ENCODE results near the gene KRIT1. TPM values are rescaled to one million over a fixed set of nuclear protein-coding genes. Genes with fewer than 3 reads are reported as not detected.

The KRIT1 gene
- total RNA-seq (45.7 and 53.0 TPM in 2 replicates), polyA plus RNA-seq (37.9 and 52.3 TPM in 2 replicates), polyA minus RNA-seq (ENCODE audit: low replicate concordance) (18.8 and 31.1 TPM in 2 replicates)
- 15.0 and 19.1 TPM in 2 replicates for polyA plus RNA-seq (2012)

DNA sequence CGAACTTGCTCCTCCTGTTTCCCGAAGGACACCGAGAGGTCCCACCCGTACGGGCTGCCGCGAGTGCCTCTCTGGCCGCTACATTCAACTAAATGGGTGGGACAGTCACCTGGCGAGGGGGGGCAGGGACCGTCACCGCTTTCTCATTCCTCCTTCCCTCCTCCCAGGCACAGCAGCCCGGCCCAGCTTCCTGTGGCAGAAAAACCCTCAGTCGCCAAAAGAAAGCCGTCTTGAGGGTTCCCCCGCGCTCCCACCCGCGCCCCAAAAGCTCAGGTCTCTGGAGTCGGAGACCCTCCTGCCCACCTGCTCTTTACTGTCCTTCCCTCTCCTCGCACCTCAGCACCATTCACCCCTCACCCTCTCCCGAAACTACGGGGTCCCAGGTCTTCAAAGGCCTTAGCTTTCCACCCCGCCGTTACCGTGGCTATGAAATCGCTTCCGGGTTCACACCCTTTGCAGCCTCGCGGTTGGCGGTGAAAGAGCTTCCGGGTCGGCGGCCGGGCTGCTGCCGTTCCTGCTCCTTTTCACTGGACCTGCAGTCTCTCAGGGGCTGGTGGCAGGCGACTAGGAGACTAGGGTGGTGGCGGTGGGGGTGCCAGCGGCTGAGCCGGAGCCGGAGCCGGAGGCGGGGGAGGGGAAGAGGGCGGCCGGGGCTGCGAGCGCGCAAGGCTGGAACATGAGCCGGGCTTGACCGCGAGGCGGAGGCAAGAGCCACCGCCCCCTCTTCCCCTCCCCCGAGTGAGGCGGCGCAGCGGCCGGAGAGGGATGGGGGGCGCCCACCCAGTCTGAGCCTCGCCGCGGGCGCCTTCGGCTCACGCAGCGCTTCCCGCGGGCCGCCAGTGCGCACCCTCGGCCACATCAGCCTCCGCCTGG lies at the start of gene KRIT1, which contains the start of gene ANKIB1:
Gene KRIT1 (minus strand): TSS at position 428 of the 873 bp plus-strand sequence. CDS start 3,779 bp downstream, outside the sequence.
Gene ANKIB1 (plus strand): TSS at position 488 of the 873 bp plus-strand sequence. CDS start 49,005 bp downstream, outside the sequence.
- peak within 1 kb of the TSS; percentile 92 to 99 (median 94) for H3K4me3 ChIP-seq (replicated peaks in 1 of 4; ENCODE audit: control extremely low read depth in 1 of 4, insufficient read depth in 1 of 4, low read depth in 3 of 4, low read length in 4 of 4)
- H3K79me2 ChIP-seq (ENCODE audit: control insufficient read depth, insufficient read depth, low read length): peaks cover 59% of the 10 kb centered on the region
- peaks cover 4% of the 10 kb centered on the region for H3K4me1 ChIP-seq (ENCODE audit: control insufficient read depth, extremely low read depth, insufficient read depth, low read length)
- no peaks in the 10 kb centered on the region for H3K27me3 ChIP-seq (ENCODE audit: control insufficient read depth, insufficient read depth, low read length)
- peak; percentile 76 to 78 for DNase-seq (ENCODE audit: low read depth in 2 of 2)
- peak within 1 kb of the TSS; percentile 94 for H3K4me2 ChIP-seq (ENCODE audit: extremely low read depth, insufficient read depth, low read length)
- no peaks in the 10 kb centered on the region for H3K9me3 ChIP-seq (ENCODE audit: control insufficient read depth, insufficient read depth, low read depth, low read length)
- H3K9ac ChIP-seq (ENCODE audit: insufficient read depth, low read length): peak within 1 kb of the TSS; percentile 87
- no peaks in the 10 kb centered on the region for H4K20me1 ChIP-seq (ENCODE audit: control insufficient read depth, extremely low read depth, insufficient read depth, low read length)
- peak within 1 kb of the TSS; percentile 99 for H2AFZ ChIP-seq (ENCODE audit: low read length)
- H3K27ac ChIP-seq (ENCODE audit: insufficient read depth, low read length): peak within 1 kb of the TSS; percentile 76
- peaks cover 2% of the 10 kb centered on the region for H3K36me3 ChIP-seq (ENCODE audit: control insufficient read depth, insufficient read depth, low read length)
- TF ChIP-seq EZH2 (IDR thresholded peaks at IDR 0.05; ENCODE audit: low read length, missing control alignments): no peak
- TF ChIP-seq, protein P1, sequence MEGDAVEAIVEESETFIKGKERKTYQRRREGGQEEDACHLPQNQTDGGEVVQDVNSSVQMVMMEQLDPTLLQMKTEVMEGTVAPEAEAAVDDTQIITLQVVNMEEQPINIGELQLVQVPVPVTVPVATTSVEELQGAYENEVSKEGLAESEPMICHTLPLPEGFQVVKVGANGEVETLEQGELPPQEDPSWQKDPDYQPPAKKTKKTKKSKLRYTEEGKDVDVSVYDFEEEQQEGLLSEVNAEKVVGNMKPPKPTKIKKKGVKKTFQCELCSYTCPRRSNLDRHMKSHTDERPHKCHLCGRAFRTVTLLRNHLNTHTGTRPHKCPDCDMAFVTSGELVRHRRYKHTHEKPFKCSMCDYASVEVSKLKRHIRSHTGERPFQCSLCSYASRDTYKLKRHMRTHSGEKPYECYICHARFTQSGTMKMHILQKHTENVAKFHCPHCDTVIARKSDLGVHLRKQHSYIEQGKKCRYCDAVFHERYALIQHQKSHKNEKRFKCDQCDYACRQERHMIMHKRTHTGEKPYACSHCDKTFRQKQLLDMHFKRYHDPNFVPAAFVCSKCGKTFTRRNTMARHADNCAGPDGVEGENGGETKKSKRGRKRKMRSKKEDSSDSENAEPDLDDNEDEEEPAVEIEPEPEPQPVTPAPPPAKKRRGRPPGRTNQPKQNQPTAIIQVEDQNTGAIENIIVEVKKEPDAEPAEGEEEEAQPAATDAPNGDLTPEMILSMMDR (conservative IDR thresholded peaks at IDR 0.05 in 1 of 2, IDR thresholded peaks at IDR 0.05 in 1 of 2; ENCODE audit: low read depth in 1 of 2, low read length in 2 of 2): peak in 1 of 2 donors; percentile 7

DNA sequence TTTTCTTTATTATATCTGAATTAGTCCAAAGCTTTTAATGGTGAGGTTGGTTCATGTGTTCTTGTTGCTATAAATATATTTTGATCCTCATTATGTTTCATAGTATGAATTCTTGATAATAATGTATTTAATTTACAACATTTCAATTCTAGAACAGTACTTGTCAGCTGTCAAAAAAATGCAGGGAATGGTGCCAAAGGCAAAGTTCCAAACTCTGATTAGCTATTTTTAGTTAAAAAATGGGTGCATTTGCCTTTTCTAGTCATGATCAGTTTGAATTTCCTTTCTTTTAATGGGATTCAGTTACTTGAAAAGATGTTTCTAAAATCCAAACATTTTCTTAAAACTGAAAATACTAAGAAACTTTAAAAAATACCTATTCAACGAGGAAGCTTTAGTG lies 49.7 kb upstream of the KRIT1 start:
- TF ChIP-seq, protein P1 (conservative IDR thresholded peaks at IDR 0.05 in 1 of 2, IDR thresholded peaks at IDR 0.05 in 1 of 2; ENCODE audit: low read depth in 1 of 2, low read length in 2 of 2): no peak
- TF ChIP-seq EZH2 (IDR thresholded peaks at IDR 0.05; ENCODE audit: low read length, missing control alignments): no peak
- Histone ChIP-seq H3K36me3 (ENCODE audit: control insufficient read depth, insufficient read depth, low read length) (no peaks in the 10 kb centered on the region), H3K9ac (ENCODE audit: insufficient read depth, low read length) (no peak overlapping the region), H3K4me3 (replicated peaks in 1 of 4; ENCODE audit: control extremely low read depth in 1 of 4, insufficient read depth in 1 of 4, low read depth in 3 of 4, low read length in 4 of 4) (no peak overlapping the region), H3K79me2 (ENCODE audit: control insufficient read depth, insufficient read depth, low read length) (peaks cover 8% of the 10 kb centered on the region), H3K27ac (ENCODE audit: insufficient read depth, low read length) (no peak overlapping the region), H3K27me3 (ENCODE audit: control insufficient read depth, insufficient read depth, low read length) (no peaks in the 10 kb centered on the region), H4K20me1 (ENCODE audit: control insufficient read depth, extremely low read depth, insufficient read depth, low read length) (no peaks in the 10 kb centered on the region), H3K4me1 (ENCODE audit: control insufficient read depth, extremely low read depth, insufficient read depth, low read length) (no peaks in the 10 kb centered on the region), H3K9me3 (ENCODE audit: control insufficient read depth, insufficient read depth, low read depth, low read length) (no peaks in the 10 kb centered on the region), H3K4me2 (ENCODE audit: extremely low read depth, insufficient read depth, low read length) (no peak overlapping the region), H2AFZ (ENCODE audit: low read length) (no peak overlapping the region)
- peak in 1 of 2 donors; percentile 6 for DNase-seq (ENCODE audit: low read depth in 2 of 2)

DNA sequence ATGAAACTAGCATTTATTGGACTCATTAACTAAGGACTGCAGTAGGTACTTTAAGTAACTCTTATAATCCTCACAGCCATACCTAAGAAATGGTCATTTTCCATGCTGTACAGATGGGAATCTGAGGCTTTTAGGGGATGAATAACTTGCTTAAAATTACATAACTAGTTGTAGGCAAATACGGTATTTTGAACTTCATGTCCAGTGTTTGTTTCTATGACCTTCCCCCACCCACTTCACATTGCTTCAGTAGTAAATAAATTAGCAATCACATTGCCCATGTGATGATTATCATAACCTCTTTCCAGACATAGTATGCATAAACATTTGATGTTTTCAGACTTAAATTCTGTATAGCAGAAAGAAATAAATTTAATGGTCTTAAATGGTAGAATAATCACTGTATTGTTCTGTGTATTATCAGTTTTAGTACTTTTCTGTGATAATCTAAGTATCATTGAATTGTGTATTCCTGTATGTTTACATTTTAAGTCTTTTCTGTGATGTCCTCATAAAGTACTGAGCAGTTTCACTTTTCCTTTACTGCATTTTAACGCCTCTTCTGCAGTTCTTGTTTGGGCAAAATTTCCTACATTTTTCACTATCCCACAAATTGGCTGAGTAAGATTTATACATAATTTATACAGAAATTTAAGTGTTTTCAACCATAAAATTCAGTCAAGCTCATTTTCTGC lies 48.3 kb upstream of the KRIT1 start:
- Histone ChIP-seq H3K4me3 (replicated peaks in 1 of 4; ENCODE audit: control extremely low read depth in 1 of 4, insufficient read depth in 1 of 4, low read depth in 3 of 4, low read length in 4 of 4) (peak overlapping the region in 3 of 4 experiments; percentile 17 to 51 (median 18)), H3K9me3 (ENCODE audit: control insufficient read depth, insufficient read depth, low read depth, low read length) (no peaks in the 10 kb centered on the region), H2AFZ (ENCODE audit: low read length) (no peak overlapping the region), H4K20me1 (ENCODE audit: control insufficient read depth, extremely low read depth, insufficient read depth, low read length) (no peaks in the 10 kb centered on the region), H3K4me2 (ENCODE audit: extremely low read depth, insufficient read depth, low read length) (peak overlapping the region; percentile 61), H3K36me3 (ENCODE audit: control insufficient read depth, insufficient read depth, low read length) (no peaks in the 10 kb centered on the region), H3K4me1 (ENCODE audit: control insufficient read depth, extremely low read depth, insufficient read depth, low read length) (no peaks in the 10 kb centered on the region), H3K27ac (ENCODE audit: insufficient read depth, low read length) (no peak overlapping the region), H3K79me2 (ENCODE audit: control insufficient read depth, insufficient read depth, low read length) (peaks cover 8% of the 10 kb centered on the region), H3K27me3 (ENCODE audit: control insufficient read depth, insufficient read depth, low read length) (no peaks in the 10 kb centered on the region), H3K9ac (ENCODE audit: insufficient read depth, low read length) (no peak overlapping the region)
- no peak for TF ChIP-seq EZH2 (IDR thresholded peaks at IDR 0.05; ENCODE audit: low read length, missing control alignments)
- TF ChIP-seq, protein P1 (conservative IDR thresholded peaks at IDR 0.05 in 1 of 2, IDR thresholded peaks at IDR 0.05 in 1 of 2; ENCODE audit: low read depth in 1 of 2, low read length in 2 of 2): no peak
- peak in 1 of 2 donors; percentile 37 for DNase-seq (ENCODE audit: low read depth in 2 of 2)
